GM19099 (cell line): ENCODE data around the gene NUP188.

ENCODE experiments used
- POLR2A ChIP-seq: IDR thresholded peaks from 3 replicates; pipeline ENCODE4 v1.6.1; 2011; ENCODE audit warnings: low read depth; ENCODE audit not compliant: insufficient read length; ENCODE audit errors: extremely low read depth

NUP188 gene

GRCh38 chr9:129006328-129007034, 59.0 kb downstream of the NUP188 start:
- TF ChIP-seq POLR2A = no peak

GRCh38 chr9:129007035-129007765, 59.7 kb downstream of the NUP188 start:
- no peak for TF ChIP-seq POLR2A

- TF ChIP-seq POLR2A = peak; percentile 19
Observed at GRCh38 chr9:129007766-129008468, 60.4 kb downstream of the NUP188 start.

- no peak for TF ChIP-seq POLR2A
Observed at GRCh38 chr9:129008469-129008965, 61.0 kb downstream of the NUP188 start.

GRCh38 chr9:129008986-129009583, 61.6 kb downstream of the NUP188 start:
- no peak for TF ChIP-seq POLR2A

- no peak for TF ChIP-seq POLR2A
Observed at GRCh38 chr9:129009584-129010141, 62.2 kb downstream of the NUP188 start.

- TF ChIP-seq POLR2A = no peak
Observed at GRCh38 chr9:129010267-129010975, 62.9 kb downstream of the NUP188 start.

- no peak for TF ChIP-seq POLR2A
Observed at GRCh38 chr9:129011170-129011569, 63.7 kb downstream of the NUP188 start.

GRCh38 chr9:129011761-129012181, 64.3 kb downstream of the NUP188 start:
- TF ChIP-seq POLR2A = no peak

GRCh38 chr9:129012343-129012742, 64.8 kb downstream of the NUP188 start:
- TF ChIP-seq POLR2A = no peak

- no peak for TF ChIP-seq POLR2A
Observed at GRCh38 chr9:129012893-129013448, 65.5 kb downstream of the NUP188 start.

GRCh38 chr9:129013674-129014073, 66.2 kb downstream of the NUP188 start:
- TF ChIP-seq POLR2A = no peak

GRCh38 chr9:129014124-129014523, 66.6 kb downstream of the NUP188 start:
- TF ChIP-seq POLR2A = no peak

- TF ChIP-seq POLR2A = no peak
Observed at GRCh38 chr9:129014608-129015007, 67.1 kb downstream of the NUP188 start.
